Uterus (tissue), 4 donors: Measurements from ENCODE around the gene BRF1. TPM values are rescaled to one million over a fixed set of nuclear protein-coding genes. Genes with fewer than 3 reads are reported as not detected.

ENCODE experiments used
- DNase-seq, 2 donors: peaks; one replicate each; pipeline ENCODE4 v3.0.0-alpha.2; 2019 to 2020
- H3K27ac ChIP-seq, 2 donors: fragments of 200-600 bp; sonication (generic); 1 replicate in 1 of 2; 2 replicates in 1 of 2; pipeline ENCODE4 v1.5.1; 2016 to 2018
- H3K27me3 ChIP-seq, 2 donors: fragments of 200-600 bp; sonication (generic); one replicate each; pipeline ENCODE4 v1.5.1; 2018 to 2019; ENCODE audit warnings: control low read depth in 1 of 2
- H3K36me3 ChIP-seq, 2 donors: fragments of 200-600 bp; sonication (generic); one replicate each; pipeline ENCODE4 v1.5.1; 2019; ENCODE audit warnings: control low read depth in 1 of 2
- H3K4me1 ChIP-seq, 2 donors: fragments of 200-600 bp; sonication (generic); one replicate each; pipeline ENCODE4 v1.5.1; 2018 to 2019; ENCODE audit warnings: control low read depth in 1 of 2
- H3K4me3 ChIP-seq, 2 donors: fragments of 200-600 bp; sonication (generic); 1 replicate in 1 of 2; 2 replicates in 1 of 2; pipeline ENCODE4 v1.5.1; 2018 to 2019; ENCODE audit warnings: mild to moderate bottlenecking in 1 of 2
- H3K9me3 ChIP-seq, 2 donors: fragments of 200-600 bp; sonication (generic); one replicate each; pipeline ENCODE4 v1.5.1; 2019; ENCODE audit warnings: control low read depth in 1 of 2
- CTCF ChIP-seq, 4 experiments: fragments of 200-600 bp in 2 of 4; fragments of 450-650 bp in 2 of 4; sonication (generic) in 2 of 4; IDR thresholded peaks; one replicate each; pipeline ENCODE4 v1.5.1; 2016 to 2019; ENCODE audit warnings: antibody characterized with exemption in 4 of 4, mild to moderate bottlenecking in 2 of 4, moderate library complexity in 1 of 4
- POLR2A ChIP-seq, 2 donors: fragments of 450-650 bp; IDR thresholded peaks; one replicate each; pipeline ENCODE4 v1.6.1; 2016; ENCODE audit warnings: antibody characterized with exemption in 2 of 2, mild to moderate bottlenecking in 1 of 2, moderate library complexity in 1 of 2
- intact Hi-C: fragments of 100-400 bp; cut with DNase I; formaldehyde crosslinking; loops from one replicate; pipeline ENCODE4 v1.15.1; 2023; ENCODE audit warnings: low total_unique reads
- total RNA-seq, 4 donors: library from RNA; depleted of rRNA in 3 of 4; stranded (reverse); fragments of >200 nt in 3 of 4; gene quantifications; one replicate each; pipeline versions ENCODE4 v1.1.0 to v1.2.4, GENCODE V29; 2014 to 2023
- donor health status: DM: yes; HTN: yes; CAD: no.

The BRF1 gene
- total RNA-seq, 4 donors from 2014 or later: 9.7 to 77.7 (median 61.3) TPM

- H3K27me3 ChIP-seq: peaks cover 0 to 9% of the 10 kb centered on the region in 2 donors
- intact Hi-C loops: no loop called here
These were observed 132.7 kb downstream of the BRF1 start for GRCh38 chr14:105168093-105168420.

DNA sequence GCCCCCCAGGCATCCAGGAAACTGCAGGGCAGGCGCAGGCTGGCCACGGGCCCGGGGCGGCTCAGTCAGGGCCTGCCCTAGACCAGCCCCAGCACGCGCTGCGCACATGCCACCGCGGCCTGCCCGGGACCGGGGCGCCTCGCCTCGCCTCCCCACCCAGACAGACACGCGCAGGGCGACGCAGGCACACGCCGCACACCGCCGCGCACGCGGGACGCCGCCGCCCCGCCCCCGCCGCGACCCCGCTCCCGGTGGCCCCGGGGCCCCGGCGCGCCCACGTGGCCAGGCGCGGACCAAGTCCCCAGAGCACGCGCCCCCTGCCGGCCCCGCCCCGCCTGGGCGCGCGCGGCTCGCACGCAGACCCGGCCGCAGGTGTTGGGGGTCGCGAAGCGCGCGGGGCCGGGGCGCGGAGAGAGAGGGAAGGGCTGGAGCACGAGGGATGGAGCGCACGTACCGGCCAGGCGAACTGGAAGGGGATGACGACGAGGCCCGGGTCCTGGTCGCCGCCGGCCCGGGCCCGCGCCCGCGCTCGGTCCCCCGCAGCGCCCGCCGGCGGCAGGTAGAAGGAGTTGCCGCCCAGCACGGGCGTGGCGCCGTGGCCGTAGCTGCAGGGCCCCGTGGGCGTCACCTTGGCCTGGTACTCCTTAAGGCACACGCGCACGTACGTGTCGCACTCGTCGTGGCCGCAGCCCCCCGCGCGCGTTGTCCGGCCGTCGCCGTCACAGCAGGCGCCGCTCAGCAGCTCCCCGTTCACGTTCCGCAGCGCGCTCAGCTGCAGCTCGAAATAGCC lies 133.3 kb downstream of the BRF1 start:
- H3K36me3 ChIP-seq: no peaks in the 10 kb centered on the region
- TF ChIP-seq CTCF (IDR thresholded peaks at IDR 0.05) (peak in 2 of 4 experiments; percentile 11 to 14), POLR2A (IDR thresholded peaks at IDR 0.05) (no peak)
- peaks cover 0 to 9% of the 10 kb centered on the region in 2 donors for H3K27me3 ChIP-seq
- peaks cover 0 to 10% of the 10 kb centered on the region in 2 donors for H3K4me1 ChIP-seq
- intact Hi-C loops: no loop called here
- peak overlapping the region in 1 of 2 donors; percentile 20 for H3K4me3 ChIP-seq
- DNase-seq: no peak
- no peak overlapping the region for H3K27ac ChIP-seq
- H3K9me3 ChIP-seq: no peaks in the 10 kb centered on the region

More at GRCh38 chr14:105168093-105168420, 132.7 kb downstream of the BRF1 start:
- Histone ChIP-seq H3K4me1 (peaks cover 0 to 10% of the 10 kb centered on the region in 2 donors), H3K4me3 (peak overlapping the region in 1 of 2 donors; percentile 20), H3K36me3 (no peaks in the 10 kb centered on the region), H3K9me3 (no peaks in the 10 kb centered on the region), H3K27ac (no peak overlapping the region)
- TF ChIP-seq CTCF (IDR thresholded peaks at IDR 0.05): no peak
- TF ChIP-seq POLR2A (IDR thresholded peaks at IDR 0.05): no peak
- DNase-seq: no peak

DNA sequence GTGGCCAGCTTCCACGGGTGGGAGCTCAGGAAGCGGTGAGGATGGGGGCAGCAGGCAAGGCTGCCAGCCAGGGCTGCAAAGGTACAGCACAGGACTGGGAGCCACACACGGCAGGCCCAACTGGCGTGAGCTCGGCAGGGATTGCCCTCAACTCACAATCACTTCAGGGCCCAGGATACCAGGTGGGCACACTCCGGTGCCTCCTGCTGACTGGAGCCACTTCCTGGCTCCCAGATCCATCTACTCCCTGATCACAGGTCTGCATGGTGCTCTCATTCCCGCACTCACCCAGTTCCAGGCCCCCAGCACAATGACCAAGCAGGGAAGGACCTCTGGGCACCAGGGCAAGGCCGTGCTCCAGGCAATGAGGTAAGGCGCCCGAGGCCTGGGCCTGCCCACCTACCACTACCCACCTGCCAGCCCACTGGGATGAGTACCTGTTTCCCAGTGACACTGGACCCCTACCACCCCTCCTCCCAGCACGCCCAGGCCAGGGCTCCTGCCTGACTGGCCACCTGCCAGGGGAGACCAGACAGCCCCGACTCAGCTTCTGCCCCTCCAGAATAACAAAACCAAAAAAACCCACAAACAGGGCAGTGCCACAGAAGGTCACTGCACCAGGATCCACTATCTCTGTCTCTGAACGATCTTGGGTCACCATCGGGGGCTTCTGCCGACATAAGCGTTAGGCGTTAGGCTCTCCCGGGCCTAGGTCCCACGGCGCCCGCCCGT lies 134.1 kb downstream of the BRF1 start:
- Histone ChIP-seq H3K4me1 (peaks cover 0 to 10% of the 10 kb centered on the region in 2 donors), H3K4me3 (no peak overlapping the region), H3K9me3 (no peaks in the 10 kb centered on the region), H3K27ac (no peak overlapping the region), H3K36me3 (no peaks in the 10 kb centered on the region), H3K27me3 (peaks cover 0 to 9% of the 10 kb centered on the region in 2 donors)
- no peak for TF ChIP-seq POLR2A (IDR thresholded peaks at IDR 0.05)
- no peak for TF ChIP-seq CTCF (IDR thresholded peaks at IDR 0.05)
- intact Hi-C loops: no loop called here
- no peak for DNase-seq

DNA sequence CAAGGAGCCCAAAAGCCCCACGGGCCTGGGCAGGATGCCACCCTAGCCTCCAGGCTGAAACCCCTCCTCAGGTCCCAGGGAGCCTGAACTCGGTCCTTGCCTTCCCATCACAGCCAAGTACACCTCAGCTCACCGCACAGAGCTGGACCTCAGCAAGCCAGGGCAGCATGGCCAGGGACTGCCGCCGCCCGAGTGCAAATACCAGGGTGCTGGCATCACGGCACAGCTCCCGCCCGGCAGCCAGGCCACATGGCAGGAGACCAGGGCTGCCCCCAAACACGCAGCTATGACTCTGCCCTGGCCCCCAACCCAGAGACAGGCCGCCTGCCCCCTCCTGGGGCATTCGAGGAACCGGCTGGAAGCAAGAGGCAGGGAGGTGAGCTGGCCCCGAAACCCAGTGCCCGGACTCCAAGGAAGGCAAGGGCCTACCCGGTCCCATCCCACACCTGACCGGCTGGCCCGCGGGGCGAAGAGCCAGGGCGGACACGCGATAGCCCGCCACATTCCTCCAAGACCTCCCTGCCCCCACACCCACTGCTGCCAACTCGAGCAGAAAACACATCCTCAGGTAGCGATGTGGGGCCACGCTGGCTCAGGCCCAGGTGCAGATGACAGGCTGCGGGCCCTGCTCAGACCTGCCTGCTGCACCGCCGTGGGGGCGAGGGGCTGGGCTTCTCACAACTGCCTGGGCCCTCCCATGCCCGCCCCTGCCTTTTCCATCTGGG lies 134.9 kb downstream of the BRF1 start:
- H3K27me3 ChIP-seq: peaks cover 0 to 9% of the 10 kb centered on the region in 2 donors
- H3K36me3 ChIP-seq: no peaks in the 10 kb centered on the region
- intact Hi-C loops: no loop called here
- TF ChIP-seq CTCF (IDR thresholded peaks at IDR 0.05): no peak
- TF ChIP-seq POLR2A (IDR thresholded peaks at IDR 0.05): no peak
- no peak overlapping the region for H3K27ac ChIP-seq
- no peaks in the 10 kb centered on the region for H3K9me3 ChIP-seq
- peaks cover 0 to 10% of the 10 kb centered on the region in 2 donors for H3K4me1 ChIP-seq
- H3K4me3 ChIP-seq: no peak overlapping the region
- no peak for DNase-seq
